Uterus (tissue), 2 donors: Measurements from ENCODE around the gene LMNTD1.

Source experiments
- POLR2A ChIP-seq, 2 donors: fragments of 450-650 bp; IDR thresholded peaks; one replicate each; pipeline ENCODE4 v1.6.1; 2016; ENCODE audit warnings: antibody characterized with exemption in 2 of 2, mild to moderate bottlenecking in 1 of 2, moderate library complexity in 1 of 2
- TF ChIP-seq, protein P1 (sequence below), 4 experiments: fragments of 200-600 bp in 2 of 4; fragments of 450-650 bp in 2 of 4; sonication (generic) in 2 of 4; IDR thresholded peaks; one replicate each; pipeline ENCODE4 v1.5.1; 2016 to 2019; ENCODE audit warnings: antibody characterized with exemption in 4 of 4, mild to moderate bottlenecking in 2 of 4, moderate library complexity in 1 of 4

DNA sequence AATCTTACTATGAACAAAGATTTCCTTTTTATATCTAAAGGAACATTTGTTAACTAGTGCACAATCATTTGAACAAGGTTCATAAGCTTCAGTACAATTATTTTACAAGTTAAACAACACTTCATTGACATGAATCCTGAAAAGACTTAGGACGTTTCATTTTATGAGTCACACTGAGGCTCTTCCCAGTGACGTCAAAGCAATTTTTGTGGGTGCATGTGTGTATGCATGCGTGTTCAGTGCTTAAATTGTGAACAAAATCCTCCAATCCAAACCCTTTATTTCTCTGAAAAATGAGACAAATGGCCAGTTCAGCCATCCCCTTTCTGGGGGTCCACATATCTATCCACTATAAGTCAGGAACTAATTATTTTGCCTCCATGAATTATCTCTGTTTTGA, 2.9 kb downstream of the LMNTD1 start:
- TF ChIP-seq, protein P1, sequence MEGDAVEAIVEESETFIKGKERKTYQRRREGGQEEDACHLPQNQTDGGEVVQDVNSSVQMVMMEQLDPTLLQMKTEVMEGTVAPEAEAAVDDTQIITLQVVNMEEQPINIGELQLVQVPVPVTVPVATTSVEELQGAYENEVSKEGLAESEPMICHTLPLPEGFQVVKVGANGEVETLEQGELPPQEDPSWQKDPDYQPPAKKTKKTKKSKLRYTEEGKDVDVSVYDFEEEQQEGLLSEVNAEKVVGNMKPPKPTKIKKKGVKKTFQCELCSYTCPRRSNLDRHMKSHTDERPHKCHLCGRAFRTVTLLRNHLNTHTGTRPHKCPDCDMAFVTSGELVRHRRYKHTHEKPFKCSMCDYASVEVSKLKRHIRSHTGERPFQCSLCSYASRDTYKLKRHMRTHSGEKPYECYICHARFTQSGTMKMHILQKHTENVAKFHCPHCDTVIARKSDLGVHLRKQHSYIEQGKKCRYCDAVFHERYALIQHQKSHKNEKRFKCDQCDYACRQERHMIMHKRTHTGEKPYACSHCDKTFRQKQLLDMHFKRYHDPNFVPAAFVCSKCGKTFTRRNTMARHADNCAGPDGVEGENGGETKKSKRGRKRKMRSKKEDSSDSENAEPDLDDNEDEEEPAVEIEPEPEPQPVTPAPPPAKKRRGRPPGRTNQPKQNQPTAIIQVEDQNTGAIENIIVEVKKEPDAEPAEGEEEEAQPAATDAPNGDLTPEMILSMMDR (IDR thresholded peaks at IDR 0.05): no peak
- TF ChIP-seq POLR2A (IDR thresholded peaks at IDR 0.05): no peak
